Nephron (organoid): Measurements from ENCODE around the gene CACNA2D4.

Experiments
- H3K27ac Mint-ChIP-seq, 3 experiments: 2 replicates each; pipeline ENCODE4 v1.8.0; 2020; ENCODE audit warnings: mixed read lengths in 3 of 3, mild to moderate bottlenecking in 2 of 3, moderate library complexity in 1 of 3
- H3K27me3 Mint-ChIP-seq: 2 replicates; pipeline ENCODE4 v1.8.0; 2021; ENCODE audit warnings: low read depth, mild to moderate bottlenecking, moderate library complexity, mixed read lengths
- H3K36me3 Mint-ChIP-seq: 2 replicates; pipeline ENCODE4 v1.8.0; 2020; ENCODE audit warnings: low read depth, mixed read lengths
- H3K4me1 Mint-ChIP-seq: 2 replicates; pipeline ENCODE4 v1.8.0; 2020; ENCODE audit warnings: mixed read lengths
- H3K4me3 Mint-ChIP-seq, 3 experiments: 2 replicates each; pipeline ENCODE4 v1.8.0; 2020; ENCODE audit warnings: mild to moderate bottlenecking in 3 of 3, mixed read lengths in 3 of 3, moderate library complexity in 2 of 3
- H3K9me3 Mint-ChIP-seq: 2 replicates; pipeline ENCODE4 v1.8.0; 2020; ENCODE audit warnings: mixed read lengths
- TF ChIP-seq, protein P1 (sequence below), 3 experiments: fragments of 200-600 bp; sonication (generic); IDR thresholded peaks; one replicate each; pipeline ENCODE4 v1.5.0; 2021; ENCODE audit warnings: antibody characterized with exemption in 3 of 3; ENCODE audit not compliant: unreplicated experiment in 3 of 3

CACNA2D4 gene

DNA sequence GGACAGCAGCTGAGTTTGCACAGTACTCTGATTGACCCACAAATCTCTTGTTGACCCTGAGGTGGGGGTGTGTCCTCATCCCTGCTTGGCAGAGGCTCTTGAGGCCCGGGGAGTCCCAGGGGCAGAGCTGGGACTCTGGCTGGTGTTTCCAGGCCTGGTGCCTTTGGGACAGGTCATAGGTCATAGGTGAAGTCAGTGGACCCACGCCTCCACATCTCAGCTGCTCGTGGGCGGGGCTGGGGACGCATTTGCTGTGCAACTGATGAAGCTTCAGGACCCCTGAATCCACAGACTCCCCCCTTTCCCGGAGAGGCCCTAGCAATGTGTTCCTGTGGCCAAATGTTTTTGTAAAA lies 408 bp upstream of the CACNA2D4 start:
- H3K4me3 Mint-ChIP-seq = peak overlapping the region in 1 of 3 experiments; percentile 16
- H3K27ac Mint-ChIP-seq = peak overlapping the region in 1 of 3 experiments; percentile 5
- no peaks in the 10 kb centered on the region for H3K9me3 Mint-ChIP-seq
- peaks cover 45% of the 10 kb centered on the region for H3K4me1 Mint-ChIP-seq
- H3K36me3 Mint-ChIP-seq = no peaks in the 10 kb centered on the region
- TF ChIP-seq, protein P1, sequence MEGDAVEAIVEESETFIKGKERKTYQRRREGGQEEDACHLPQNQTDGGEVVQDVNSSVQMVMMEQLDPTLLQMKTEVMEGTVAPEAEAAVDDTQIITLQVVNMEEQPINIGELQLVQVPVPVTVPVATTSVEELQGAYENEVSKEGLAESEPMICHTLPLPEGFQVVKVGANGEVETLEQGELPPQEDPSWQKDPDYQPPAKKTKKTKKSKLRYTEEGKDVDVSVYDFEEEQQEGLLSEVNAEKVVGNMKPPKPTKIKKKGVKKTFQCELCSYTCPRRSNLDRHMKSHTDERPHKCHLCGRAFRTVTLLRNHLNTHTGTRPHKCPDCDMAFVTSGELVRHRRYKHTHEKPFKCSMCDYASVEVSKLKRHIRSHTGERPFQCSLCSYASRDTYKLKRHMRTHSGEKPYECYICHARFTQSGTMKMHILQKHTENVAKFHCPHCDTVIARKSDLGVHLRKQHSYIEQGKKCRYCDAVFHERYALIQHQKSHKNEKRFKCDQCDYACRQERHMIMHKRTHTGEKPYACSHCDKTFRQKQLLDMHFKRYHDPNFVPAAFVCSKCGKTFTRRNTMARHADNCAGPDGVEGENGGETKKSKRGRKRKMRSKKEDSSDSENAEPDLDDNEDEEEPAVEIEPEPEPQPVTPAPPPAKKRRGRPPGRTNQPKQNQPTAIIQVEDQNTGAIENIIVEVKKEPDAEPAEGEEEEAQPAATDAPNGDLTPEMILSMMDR (IDR thresholded peaks at IDR 0.05; ENCODE audit: unreplicated experiment in 3 of 3) = no peak
- H3K27me3 Mint-ChIP-seq = peaks cover 13% of the 10 kb centered on the region

DNA sequence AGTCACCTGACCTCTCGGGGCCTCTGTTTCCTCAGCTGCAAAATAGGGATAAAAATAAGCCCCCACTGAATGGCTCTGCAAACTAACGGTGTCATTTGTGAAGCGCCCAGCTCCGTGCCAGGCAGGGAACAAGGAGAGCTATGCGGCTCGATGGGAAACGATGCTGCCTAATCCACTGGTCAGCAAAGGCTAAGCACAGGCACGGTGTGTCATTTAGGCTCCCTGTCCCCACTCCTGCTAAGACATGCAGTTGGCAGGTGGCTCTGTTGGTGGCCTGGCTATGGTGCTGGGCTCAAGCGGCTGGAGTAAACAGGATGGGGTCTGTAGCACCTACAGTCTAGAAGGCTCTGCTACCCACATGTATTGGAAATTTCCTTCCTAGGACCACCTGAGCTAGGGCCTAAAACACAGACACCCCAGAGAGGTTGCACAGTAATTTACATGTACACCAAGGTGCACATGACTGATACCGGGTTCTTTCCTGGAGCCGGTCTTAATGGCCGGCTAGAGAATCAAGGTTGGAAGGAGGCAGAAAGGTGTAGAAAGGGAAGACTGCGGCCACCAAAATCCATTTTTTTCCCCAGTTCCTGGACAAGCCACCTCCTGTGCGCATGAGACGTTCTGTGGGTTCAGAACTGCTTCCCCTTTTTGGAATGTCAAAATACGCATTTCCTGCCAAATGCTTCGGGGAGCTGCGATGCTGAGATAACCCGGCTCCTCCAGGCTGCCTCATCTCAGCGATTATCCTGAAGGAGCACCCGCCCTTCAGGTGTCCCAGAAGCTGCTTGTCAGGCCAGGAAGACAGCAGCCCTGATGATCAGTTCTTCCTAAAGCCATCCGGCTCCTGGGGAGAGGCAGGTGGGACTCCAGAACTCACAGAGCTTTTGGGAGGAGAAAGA lies 1.0 kb downstream of the CACNA2D4 start:
- Mint-ChIP-seq H3K4me1 (peaks cover 49% of the 10 kb centered on the region), H3K36me3 (no peaks in the 10 kb centered on the region), H3K27ac (no peak overlapping the region), H3K9me3 (no peaks in the 10 kb centered on the region), H3K27me3 (peaks cover 13% of the 10 kb centered on the region), H3K4me3 (peak overlapping the region in 2 of 3 experiments; percentile 43 to 47)
- TF ChIP-seq, protein P1 (IDR thresholded peaks at IDR 0.05; ENCODE audit: unreplicated experiment in 3 of 3) = no peak

DNA sequence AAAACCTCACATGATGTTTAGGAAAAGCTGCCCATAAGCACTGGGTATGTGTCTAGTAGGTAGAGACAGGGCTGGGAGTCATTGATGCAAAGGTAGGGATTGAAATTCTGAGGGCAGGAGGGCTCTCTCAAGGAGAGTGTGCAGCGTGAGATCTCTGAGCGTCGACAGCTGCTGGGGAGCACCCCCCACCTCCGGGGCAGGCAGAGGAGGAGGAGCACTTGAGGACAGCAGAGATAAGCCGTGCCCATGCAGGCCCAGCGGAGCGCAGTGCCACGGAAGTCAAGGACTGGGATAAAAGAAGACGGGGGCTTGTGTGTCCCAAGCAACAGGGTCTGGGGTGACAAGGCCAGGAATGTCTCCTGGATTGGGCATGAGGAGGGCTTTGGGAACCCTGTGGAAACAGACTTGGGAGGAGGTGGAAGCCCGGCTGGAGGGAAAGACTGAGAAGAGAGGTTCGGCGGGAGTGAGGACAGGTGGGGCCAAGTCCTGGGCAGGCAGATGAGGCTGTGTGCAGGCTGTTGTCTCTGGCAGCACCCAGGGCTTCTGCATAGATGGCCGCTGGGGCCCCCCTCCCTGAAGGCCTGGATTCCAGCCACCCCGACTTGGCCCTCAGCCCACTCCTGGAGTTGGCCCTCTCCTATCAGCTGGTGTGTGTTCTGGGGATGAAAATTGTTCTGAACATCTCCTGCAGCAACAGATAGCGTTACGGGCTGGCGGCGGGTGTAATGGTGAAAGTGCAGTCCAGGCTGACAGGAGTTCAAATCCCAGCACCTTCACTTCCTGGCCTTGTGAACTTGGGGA lies 1.9 kb downstream of the CACNA2D4 start:
- peaks cover 13% of the 10 kb centered on the region for H3K27me3 Mint-ChIP-seq
- H3K27ac Mint-ChIP-seq = peak overlapping the region in 1 of 3 experiments; percentile 9
- TF ChIP-seq, protein P1 (IDR thresholded peaks at IDR 0.05; ENCODE audit: unreplicated experiment in 3 of 3) = no peak
- peak overlapping the region in 2 of 3 experiments; percentile 31 to 47 for H3K4me3 Mint-ChIP-seq
- no peaks in the 10 kb centered on the region for H3K36me3 Mint-ChIP-seq
- peaks cover 49% of the 10 kb centered on the region for H3K4me1 Mint-ChIP-seq
- no peaks in the 10 kb centered on the region for H3K9me3 Mint-ChIP-seq

DNA sequence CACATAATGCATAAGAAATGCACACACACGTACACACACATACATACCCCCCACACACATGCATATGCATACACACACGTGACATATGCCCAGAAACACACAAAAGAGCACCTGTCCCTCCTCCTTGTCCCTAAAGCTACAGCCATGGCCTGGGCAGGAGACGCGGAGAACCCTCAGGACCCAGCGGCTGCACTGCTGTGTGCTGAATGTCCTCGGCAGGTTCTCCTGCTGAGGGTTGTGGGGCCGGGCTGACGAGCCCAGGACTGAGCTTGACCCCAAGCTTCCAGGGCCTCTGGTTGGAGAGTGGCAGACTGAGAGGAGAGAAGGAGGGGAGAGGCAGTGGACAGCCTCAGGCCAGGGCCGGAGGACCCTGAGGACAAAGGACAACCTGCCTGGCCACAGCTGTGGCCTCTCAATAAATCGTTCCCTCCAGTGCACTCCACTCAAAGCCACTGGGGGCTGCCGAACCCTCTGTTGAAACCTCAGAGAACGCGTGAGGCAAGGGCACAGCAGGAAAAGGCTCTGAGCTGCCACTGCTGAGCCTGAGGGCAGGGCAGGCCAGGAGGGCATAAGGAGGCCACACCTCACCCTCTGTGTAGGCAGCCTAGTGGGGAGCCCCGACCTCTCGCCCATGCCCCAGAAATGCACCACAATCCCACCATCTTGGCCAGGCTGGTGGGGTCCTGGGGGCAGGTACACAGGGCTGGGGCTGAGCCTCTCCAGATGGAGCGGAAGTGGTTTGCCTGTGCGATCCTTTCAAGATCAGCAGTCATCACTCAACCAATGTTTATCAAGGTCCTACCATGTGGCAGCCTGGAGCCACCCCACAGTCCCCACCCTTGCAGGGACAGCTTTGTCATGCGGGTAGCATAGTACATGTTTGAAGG lies 3.1 kb downstream of the CACNA2D4 start:
- Mint-ChIP-seq H3K4me3 (no peak overlapping the region), H3K4me1 (peaks cover 46% of the 10 kb centered on the region), H3K36me3 (no peaks in the 10 kb centered on the region), H3K27me3 (peaks cover 13% of the 10 kb centered on the region), H3K9me3 (no peaks in the 10 kb centered on the region), H3K27ac (peak overlapping the region in 1 of 3 experiments; percentile 13)
- TF ChIP-seq, protein P1 (IDR thresholded peaks at IDR 0.05; ENCODE audit: unreplicated experiment in 3 of 3) = no peak

DNA sequence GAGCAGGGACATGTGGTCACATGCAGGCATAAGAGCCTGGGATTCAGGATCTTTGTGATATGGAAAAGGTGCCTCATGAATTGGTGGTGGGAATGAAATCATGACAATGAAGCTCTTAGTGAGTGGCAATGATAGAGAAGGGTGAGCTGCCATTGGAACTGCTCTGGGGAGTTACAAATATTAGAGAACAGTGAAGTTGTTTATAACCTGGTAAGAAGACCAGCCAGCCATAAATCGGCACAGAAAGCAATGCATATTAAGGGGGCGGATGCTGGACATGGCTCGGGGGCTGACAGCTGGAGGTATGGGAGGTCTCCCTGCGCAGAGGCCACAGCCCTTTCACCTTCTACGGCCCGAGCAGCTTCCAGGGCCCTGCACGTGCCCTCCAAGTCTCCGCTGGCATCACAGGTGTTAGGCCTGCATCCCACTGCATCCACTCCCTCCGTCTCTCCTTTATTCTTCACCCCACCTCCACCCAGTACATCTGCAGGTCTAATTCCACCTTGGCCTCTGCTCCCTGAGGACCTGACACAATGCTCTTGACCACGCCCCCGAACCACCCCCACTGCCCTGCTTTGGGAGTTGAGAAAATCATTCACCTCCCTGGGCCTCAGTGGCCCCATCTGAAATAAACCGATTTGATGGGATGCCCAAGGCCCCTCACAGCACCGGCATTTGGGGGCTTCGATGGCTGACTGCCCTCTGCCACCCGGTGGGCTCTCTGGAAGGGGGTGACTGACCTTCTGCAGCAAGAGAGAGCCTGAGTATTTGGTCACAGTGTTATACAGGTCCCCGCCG lies 4.1 kb downstream of the CACNA2D4 start:
- H3K36me3 Mint-ChIP-seq = no peaks in the 10 kb centered on the region
- H3K4me3 Mint-ChIP-seq = no peak overlapping the region
- H3K9me3 Mint-ChIP-seq = no peaks in the 10 kb centered on the region
- H3K27ac Mint-ChIP-seq = peak overlapping the region in 1 of 3 experiments; percentile 32
- H3K4me1 Mint-ChIP-seq = peaks cover 42% of the 10 kb centered on the region
- H3K27me3 Mint-ChIP-seq = peaks cover 13% of the 10 kb centered on the region
- TF ChIP-seq, protein P1 (IDR thresholded peaks at IDR 0.05; ENCODE audit: unreplicated experiment in 3 of 3) = no peak
